GM18498 (cell line): ENCODE data around the gene CACNG6.
"Not testable (repeated sequence)": the region's sequence is repeated elsewhere in the genome, so short reads cannot be mapped to it uniquely, and the experiment has no call there.

Experiments used
- ATAC-seq: cut with Tn5 transposase; IDR thresholded peaks from one replicate; pipeline ENCODE4 v1.9.1; 2021; ENCODE audit warnings: mild to moderate bottlenecking, moderate library complexity; ENCODE audit not compliant: unreplicated experiment

CACNG6 gene, protein sequence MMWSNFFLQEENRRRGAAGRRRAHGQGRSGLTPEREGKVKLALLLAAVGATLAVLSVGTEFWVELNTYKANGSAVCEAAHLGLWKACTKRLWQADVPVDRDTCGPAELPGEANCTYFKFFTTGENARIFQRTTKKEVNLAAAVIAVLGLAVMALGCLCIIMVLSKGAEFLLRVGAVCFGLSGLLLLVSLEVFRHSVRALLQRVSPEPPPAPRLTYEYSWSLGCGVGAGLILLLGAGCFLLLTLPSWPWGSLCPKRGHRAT

DNA sequence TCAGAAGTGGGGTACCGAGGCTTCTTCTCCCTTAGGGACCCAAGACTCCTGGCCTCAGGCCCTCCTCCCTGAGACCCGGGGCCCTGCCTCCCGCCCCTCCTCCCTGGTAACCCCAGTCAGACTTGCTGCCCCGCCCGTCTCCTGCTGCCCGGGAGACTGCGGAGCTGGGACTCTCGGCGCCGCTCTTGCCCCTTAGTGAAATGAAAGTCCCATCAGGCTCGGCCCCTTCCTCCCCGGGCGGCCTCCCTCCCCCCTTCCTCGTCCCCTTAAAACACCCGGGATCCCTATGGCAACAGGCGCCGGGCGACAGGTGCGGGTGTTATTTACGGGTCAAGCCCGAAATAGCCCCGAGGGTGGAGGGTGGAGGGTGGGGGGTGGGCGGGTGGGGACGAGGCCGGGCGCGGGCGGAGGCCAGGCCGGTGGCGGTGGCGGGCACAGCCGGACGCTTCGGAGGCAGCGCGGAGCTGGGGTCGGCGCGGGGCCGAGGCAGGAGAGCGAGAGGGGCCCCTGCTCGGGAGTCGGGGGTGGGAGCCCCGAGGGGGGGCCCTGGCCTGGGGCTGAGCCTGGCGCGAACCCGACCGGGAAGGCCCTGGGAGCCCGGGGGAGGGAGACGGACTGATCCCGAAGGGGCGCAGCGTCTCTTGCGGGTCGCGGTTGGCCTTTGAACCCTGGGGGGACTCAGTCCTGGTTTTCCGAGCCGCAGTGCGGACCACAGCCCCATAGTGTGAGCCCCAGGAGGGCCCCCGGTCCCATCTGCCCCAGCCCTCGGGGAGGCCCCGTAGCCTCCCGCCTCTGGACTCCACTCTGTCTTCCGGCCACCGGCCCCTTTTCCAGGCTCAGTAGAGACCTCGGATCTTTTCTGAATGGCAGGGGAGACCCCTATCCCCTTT, at the start of gene CACNG6:
Gene CACNG6 (plus strand): TSS at position 414 of the 890 bp plus-strand sequence. CDS start 1,241 bp downstream, outside the sequence.
- no peak for ATAC-seq

DNA sequence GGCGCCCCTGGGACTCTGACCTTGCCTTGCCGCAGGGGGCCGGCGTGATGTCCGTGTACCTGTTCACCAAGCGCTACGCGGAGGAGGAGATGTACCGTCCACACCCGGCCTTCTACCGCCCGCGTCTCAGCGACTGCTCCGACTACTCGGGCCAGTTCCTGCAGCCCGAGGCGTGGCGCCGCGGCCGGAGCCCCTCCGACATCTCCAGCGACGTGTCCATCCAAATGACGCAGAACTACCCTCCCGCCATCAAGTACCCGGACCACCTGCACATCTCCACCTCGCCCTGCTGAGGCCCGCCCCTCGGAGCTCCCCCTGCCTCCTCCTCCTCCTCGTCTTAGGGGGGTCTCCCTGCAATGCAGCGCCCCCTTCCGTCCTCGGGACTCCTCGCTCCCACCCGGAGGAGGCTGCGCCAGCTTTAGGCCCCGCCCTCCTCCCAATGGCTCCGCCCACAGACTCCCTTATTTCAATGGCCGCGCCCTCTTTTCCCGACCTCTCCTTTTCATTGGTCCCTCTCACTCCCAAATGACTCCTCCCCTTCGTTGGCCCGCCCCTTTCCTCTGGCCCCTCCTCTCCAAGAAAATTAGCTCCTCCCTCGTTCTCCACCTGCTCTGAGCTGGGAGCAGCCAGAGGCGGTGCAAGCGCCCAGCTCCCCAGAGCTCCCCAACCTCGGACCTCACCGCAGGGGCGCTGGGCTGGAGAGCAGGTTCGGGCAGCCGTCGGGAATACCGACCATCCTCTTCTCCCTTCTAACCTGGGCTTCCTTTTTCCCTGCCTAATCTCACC, 49.2 kb upstream of the CACNG6 start:
- ATAC-seq, result no peak

DNA sequence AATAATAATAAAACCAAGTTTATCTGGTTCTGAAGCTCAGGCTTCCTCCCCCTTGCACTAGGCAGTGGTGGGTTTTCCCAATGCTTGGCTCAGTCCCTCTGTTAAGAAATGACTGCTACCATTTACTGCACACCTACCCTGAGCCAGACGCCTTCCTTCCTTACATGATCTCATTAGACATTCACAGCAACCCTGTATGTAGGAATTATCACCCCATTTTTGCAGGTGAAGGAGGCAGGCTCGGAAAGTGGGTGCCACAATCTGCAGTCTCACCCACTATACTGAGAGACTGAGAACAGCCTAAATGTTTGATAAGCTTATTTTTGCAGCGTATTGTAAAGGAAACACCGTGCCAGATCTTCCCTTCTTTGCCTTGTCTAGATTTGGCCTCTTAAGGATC, 47.0 kb upstream of the CACNG6 start:
- ATAC-seq, result no peak

DNA sequence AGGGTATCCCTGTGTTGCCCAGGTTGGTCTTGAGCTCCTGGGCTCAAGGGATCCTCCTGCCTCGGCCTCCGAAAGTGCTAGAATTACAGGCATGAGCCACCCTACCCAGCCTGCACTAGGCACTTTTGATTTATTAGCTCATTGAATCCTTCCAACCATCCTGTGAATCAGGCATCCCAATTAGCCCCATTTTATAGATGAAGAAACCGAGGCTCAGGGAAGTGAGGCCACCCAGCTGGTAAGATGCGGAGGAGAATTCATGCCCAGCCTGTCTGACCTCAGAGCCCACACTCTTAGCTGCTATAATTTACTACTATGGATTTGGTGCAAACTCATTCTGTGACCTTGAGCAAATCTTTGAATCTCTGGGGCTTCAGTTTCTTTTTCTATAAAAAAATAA, 46.5 kb upstream of the CACNG6 start:
- no peak for ATAC-seq

DNA sequence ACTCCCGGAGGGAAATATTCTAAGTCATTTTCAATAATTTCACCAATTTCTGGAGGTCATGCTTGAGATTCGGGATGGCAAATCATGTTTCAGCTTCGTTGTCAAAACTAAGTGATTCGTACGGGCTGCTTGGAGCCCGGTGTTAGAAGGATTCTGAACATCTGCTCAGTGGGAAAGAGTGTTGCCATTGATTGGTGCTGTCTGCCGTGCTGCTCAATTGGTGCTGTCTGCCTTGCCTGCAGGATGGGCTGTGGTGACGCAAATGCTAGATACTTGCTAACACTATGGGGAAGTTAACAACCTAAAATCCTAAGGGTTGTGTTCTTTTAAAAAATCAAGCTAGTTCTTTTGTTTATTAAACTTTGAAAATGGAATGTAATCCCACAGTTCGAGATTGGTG, 46.0 kb upstream of the CACNG6 start:
- no peak for ATAC-seq

DNA sequence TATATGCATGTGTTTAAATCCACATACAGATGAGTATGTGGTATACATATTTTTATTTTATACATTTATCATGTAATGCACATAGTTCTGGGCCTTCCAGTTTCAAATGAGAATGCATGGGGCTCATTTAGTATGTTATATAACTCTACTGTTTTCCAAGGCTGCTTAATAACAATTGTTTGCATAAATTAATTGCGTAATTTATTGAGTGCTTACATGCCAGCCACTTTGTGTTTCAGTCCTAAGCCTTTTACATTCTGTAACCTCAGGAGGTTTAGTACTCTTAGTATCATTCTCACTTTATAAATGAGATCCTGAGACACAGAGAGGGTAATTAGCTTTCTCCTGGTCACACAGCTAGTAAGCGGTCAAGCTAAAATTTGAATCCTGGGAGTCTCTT, 45.4 kb upstream of the CACNG6 start:
- no peak for ATAC-seq

DNA sequence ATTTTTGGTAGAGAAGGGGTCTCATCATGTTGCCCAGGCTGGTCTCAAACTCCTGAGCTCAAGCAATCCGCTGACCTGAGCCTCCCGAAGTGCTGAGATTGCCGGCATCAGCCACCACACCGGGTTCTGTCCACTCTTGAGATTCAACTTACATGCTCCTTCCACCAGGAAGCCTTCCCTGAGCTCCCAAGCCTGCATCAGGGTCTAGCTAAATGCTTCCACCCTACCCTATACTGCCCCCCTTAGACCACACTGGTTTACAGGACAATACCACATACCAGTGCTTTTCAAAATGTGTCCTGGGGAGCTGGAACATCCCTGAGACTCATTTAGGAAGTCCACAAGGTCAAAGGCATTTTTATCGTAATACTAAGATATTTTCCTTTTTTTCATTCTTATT, 43.8 kb upstream of the CACNG6 start:
- ATAC-seq, result no peak

DNA sequence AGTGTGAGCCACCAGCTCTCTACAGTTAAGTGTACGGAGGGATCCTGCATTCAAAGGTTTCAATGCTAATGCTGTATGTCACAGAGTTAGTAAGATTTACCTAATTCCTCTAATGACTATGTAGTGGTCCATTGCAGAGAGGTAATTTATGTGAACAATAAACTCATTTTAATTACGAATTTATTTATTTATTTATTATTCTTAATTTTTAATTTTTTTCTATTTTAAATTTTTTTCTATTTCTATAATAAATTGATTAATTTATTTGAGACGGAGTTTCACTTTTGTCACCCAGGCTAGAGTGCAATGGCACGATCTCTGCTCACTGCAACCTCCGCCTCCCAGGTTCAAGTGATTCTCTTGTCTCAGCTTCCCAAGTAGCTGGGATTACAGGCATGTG, 42.8 kb upstream of the CACNG6 start:
- ATAC-seq, result not testable (repeated sequence)

DNA sequence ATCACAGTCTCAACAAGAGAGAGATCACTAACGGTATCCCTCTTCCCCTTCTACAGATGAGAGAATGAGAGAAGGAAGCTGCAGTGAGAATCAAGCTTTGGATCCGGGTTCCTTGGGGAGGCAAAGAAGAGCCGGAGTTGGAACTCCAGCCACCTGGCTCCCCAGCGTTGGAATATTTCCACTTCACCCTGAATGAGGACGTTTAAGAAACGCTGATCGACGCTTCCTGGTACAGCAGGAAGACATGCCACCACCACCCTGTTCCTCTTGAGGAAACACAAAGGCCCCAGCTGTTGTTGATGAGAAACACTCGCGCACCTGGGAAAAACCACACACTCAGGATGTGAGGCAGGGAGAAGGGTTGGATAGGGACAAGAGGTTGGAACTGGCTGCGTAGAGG, 40.0 kb upstream of the CACNG6 start:
- no peak for ATAC-seq

DNA sequence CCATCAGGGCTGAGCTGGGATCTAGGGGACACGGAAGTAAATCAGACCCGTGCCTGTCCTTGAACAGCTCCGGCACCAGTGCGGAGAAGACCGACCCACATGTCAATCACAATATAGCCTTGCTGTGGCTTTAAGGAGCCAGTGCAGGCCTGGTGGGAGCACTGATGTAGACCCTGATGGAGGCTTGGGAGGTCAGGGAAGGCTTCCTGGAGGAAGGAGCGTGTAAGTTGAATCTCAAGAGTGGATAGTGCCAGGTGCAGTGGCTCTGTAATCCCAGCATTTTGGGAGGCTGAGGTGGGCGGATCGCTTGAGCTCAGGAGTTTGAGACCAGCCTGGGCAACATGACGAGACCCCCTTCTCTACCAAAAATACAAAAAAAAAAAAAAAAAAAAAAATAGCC, 39.5 kb upstream of the CACNG6 start:
- no peak for ATAC-seq

DNA sequence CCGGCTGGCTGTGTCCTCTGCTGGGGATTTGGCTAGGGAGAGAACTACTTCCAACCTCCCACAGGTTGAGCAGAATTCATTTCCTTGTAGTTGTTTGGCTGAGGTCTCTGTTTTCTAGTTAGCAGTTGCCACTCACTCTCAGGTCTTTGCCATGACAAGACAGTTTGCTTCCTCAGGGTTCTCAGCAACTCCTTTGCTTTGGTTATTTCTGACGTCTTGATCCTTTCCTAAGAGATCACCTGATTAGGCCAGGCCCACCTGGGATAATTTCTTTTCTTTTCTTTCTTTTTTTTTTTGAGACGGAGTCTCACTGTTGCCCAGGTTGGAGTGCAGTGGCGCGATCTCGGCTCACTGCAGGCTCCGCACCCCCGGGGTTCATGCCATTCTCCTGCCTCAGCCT, 38.1 kb upstream of the CACNG6 start:
- ATAC-seq, result no peak

DNA sequence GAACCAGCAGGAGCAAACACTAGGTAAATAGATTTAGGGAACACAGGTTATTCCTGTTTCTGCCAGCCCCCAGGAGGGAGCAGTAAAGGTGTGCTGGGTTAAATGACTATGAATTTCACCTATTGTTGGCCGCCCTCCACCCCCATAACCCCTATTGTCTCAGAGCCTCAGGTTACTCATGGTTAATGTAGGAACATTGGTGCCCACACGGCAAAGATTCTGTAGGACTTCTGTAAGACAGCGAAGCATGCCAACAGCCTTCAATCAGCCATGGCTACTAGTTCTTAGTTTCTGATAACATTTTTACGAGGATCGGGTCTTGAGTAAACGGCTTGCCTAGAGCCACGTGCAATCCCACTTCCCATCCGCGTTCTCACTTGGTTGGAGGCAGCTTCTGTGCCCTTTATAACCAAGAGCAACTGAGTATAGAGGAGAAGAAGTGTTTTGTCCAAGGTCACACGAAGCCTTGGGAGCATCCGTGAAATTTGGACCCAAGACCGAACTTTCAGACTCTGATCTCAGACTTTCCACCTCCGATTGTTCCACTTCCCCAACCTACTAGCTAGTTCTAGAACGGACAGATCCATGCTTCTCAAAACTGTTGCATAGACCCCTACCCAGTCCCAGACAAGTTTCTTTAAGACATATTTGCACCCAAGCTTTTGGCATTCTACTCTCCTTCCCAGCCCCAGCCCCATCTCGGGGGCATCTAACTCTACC, 33.8 kb upstream of the CACNG6 start:
- ATAC-seq, result no peak

DNA sequence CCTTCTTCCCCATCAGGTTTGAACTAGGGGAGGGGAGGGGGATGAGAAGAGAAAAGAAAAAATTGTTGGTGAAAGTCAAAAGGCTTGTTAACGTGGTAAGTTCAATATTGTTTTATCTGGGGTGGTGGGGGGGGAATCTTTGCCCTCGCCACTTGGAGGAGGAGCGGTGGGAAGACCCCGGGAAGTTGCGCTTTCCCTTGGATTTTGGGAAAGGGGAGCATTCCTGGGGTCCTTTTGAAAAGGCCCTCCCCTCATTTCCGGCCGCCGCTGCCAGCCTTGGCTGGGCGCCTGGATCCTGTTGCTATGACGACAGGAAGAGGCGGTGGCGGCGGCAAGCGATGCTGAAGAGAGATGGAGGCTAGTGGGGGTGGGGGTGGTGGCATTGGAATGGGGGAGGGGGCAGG, 33.3 kb upstream of the CACNG6 start:
- no peak for ATAC-seq

DNA sequence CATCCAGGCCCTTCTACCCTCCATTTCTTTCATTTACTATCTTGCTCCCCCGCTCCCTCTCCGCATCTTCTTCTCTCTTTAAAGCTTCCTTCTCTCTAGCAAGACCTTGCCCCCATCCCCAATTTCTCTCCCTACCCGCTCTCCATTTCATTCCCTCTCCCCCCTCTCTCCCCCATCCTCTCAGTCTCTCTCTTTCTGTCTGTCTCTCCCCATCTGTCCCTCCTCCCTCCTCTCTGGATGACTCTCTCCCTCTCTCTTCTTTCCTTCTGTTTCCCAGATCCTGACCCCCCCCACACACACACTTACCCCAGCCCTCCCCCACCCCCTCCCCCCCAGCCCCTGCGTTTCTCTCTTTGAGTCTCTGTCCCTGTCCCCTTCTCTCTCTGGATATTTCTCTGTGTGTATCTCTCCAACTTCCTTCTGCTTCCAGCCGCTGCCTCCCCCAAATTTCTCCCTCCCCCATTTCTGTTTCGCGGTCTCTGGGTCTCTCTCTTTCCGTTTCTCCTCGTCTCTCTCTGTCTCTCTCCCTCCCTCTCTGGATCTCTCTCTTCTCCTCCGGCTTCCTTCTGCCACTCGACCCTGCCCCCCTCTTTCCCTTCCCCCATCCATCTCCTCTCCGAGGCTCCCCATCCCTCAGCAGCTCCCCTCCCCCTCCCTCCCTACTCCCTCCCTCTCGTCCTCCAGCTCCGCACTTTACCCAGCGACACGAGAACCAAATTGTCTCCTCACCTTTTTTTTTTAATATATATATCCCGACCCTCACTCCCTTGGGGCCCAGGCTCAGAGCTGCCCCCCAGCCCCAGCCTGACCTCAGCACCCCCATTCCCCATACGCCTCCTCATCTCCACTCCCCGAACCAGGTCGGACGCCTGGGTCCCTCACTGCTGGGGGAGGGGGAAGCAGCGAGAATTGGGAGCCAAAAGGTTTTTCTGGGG, 32.3 kb upstream of the CACNG6 start:
- no peak for ATAC-seq

DNA sequence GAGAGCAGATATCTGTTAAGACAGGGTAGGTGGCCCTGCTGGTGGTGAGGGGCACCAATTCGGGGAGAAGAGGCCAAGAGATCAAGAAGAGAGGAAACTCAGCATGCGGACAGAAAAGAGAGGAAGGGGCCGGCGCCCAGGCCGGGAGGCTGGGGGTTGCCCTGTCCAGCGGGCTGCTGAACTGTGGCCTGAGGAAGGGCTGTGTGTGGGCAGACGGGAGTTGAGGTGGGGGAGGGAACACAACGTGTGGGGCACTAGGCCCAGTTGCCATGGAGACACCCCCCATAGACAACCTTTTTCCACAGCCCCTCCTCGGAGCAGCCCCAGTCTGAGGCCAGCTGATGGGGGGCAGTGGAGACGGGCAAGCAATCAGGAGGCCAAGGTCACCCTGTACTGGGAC, 31.2 kb upstream of the CACNG6 start:
- ATAC-seq, result no peak

DNA sequence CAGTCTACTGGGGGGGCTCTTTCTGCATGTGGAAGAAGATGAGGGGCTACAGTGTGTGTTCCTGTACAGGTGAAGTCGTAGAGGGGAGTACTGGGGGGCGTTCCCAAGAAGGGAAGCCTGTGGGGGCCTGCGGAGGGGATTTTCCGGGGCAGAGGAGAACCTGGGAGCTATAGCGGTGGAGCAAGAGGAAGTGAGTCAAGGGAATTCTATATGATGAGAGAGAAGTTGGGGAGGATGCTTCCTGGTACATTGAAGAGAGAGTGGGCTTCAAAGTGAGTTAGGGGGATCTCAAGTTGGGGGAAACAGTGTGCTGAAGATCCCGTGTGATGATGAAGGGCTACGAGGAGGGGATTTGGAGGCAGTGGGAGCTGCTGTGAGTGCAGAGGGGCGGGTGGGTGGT, 30.6 kb upstream of the CACNG6 start:
- no peak for ATAC-seq

DNA sequence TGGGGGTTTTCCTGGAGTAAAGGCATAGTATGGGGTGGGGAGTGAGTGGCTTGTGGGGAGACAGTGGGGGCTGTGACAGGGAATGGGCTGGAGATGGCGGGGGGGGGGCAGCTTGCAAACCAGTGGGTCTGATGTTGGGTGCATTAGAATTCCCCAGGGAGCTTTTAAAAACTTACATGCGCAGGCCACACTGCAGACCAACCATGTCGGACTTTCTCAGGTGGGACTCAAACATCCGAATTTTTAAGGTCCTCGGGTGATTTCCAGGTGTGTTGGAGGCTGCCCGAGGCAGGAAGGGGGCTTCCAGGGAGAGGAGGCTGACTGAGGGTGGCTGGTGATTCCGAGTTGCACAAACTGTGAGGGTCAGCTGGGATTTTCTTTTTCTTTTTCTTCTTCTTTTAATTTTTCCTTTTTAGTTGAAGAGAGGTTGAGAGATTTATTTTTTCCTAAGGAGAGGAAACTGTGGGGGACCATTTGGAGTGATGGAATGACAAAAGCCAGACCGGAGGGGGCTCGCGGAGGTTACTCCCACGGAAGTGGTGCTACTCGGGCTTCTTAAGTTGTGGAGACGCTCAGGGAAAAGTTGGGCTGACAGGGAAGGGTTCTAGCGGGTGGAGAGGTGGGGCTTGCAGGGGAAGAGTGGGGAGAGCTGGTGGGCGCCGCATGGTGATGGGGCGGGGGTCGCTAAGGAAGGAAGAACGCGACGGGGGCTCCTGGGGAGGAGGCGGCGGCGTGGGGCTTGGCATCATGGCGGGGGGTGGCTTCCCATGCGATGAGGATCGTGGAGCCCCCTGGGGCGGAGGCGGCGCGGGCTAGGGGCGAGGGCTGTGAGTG, 29.7 kb upstream of the CACNG6 start:
- ATAC-seq, result no peak

DNA sequence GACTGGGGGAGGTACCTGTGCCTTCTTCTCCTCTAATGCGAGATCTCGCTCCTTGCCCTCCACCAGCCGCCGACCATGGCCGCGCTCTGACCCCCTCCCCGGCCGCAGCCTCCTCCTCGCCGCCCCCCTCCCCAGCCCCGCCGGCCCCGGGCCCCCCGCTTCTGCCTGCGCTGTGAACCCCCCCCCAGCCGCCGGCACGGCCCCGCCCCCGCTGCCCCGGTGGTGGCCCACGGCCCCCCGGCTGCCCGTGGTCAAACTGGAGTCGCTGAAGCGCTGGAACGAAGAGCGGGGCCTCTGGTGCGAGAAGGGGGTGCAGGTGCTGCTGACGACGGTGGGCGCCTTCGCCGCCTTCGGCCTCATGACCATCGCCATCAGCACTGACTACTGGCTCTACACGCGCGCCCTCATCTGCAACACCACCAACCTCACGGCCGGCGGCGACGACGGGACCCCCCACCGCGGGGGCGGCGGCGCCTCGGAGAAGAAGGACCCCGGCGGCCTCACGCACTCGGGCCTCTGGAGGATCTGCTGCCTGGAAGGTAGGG, 28.5 kb upstream of the CACNG6 start, which contains the start of gene CACNG8:
Gene CACNG8 (plus strand): TSS at position 51 of the 545 bp plus-strand sequence.
- no peak for ATAC-seq

DNA sequence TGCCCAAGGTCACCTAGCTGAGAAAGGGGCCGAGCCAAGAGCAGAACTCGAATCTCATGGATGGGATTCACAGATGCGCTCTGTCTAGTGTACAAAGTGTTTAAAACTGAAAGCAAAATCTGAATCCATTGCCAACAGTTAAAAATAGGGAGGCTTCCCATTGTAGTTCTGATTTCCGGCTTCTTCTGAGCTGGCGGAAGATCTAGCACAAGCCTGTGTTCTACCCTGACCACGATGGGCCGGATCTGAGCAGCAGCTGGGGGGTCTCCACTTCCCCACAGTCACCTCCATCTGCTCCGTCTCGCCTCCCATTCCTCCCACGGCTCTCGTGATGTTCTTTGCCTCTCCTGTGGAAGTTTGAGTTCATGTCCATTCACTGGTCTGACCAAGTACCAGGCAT, 26.3 kb upstream of the CACNG6 start:
- ATAC-seq, result no peak
